ENCODE results near the gene PDZRN3. TPM values are rescaled to one million over a fixed set of nuclear protein-coding genes. Genes with fewer than 3 reads are reported as not detected.

The PDZRN3 gene
- total and polyA plus RNA-seq, 3 experiments from 2014 or later: not detected

GRCh38 chr3:73449774-73450173, 175.0 kb downstream of the PDZRN3 start:
- H3K4me1 Mint-ChIP-seq: no peaks in the 10 kb centered on the region
- H3K4me1 ChIP-seq (ENCODE audit: insufficient read depth, low read length): no peaks in the 10 kb centered on the region
- H3K9me3 Mint-ChIP-seq: peaks cover 0 to 5% (median 0%) of the 10 kb centered on the region in 5 donors
- DNase-seq: no peak
- no peaks in the 10 kb centered on the region for H3K27me3 ChIP-seq (ENCODE audit: insufficient read depth, low read length, poor library complexity, severe bottlenecking)
- no peak overlapping the region for H3K4me3 ChIP-seq (ENCODE audit: low read length)
- no peak overlapping the region for H3K27ac Mint-ChIP-seq
- H3K27me3 Mint-ChIP-seq: peaks cover 0 to 1% of the 10 kb centered on the region in 2 donors
- H3K9me3 ChIP-seq (ENCODE audit: low read length): no peaks in the 10 kb centered on the region
- H3K27ac ChIP-seq (ENCODE audit: low read depth, low read length): no peak overlapping the region
- no peaks in the 10 kb centered on the region for H3K36me3 ChIP-seq (ENCODE audit: insufficient read depth, low read length)
- no peaks in the 10 kb centered on the region for H3K36me3 Mint-ChIP-seq
- ChIA-PET CTCF (no interaction called here), POLR2A (no interaction called here)
- H3K4me3 Mint-ChIP-seq: no peak overlapping the region

- H3K4me1 ChIP-seq (ENCODE audit: insufficient read depth, low read length): no peaks in the 10 kb centered on the region
- H3K4me3 Mint-ChIP-seq: no peak overlapping the region
Measured at GRCh38 chr3:73448761-73449301, 175.9 kb downstream of the PDZRN3 start.

GRCh38 chr3:73448041-73448440, 176.7 kb downstream of the PDZRN3 start:
- H3K4me3 Mint-ChIP-seq: no peak overlapping the region
- H3K27me3 Mint-ChIP-seq: peaks cover 0 to 1% of the 10 kb centered on the region in 2 donors
- no peak overlapping the region for H3K27ac ChIP-seq (ENCODE audit: low read depth, low read length)
- no peaks in the 10 kb centered on the region for H3K36me3 ChIP-seq (ENCODE audit: insufficient read depth, low read length)
- peaks cover 0 to 7% (median 0%) of the 10 kb centered on the region in 5 donors for H3K9me3 Mint-ChIP-seq
- H3K9me3 ChIP-seq (ENCODE audit: low read length): no peaks in the 10 kb centered on the region
- H3K4me3 ChIP-seq (ENCODE audit: low read length): no peak overlapping the region
- ChIA-PET CTCF (no interaction called here), POLR2A (no interaction called here)
- no peaks in the 10 kb centered on the region for H3K27me3 ChIP-seq (ENCODE audit: insufficient read depth, low read length, poor library complexity, severe bottlenecking)
- H3K4me1 Mint-ChIP-seq: no peaks in the 10 kb centered on the region
- no peaks in the 10 kb centered on the region for H3K36me3 Mint-ChIP-seq
- no peak overlapping the region for H3K27ac Mint-ChIP-seq
- H3K4me1 ChIP-seq (ENCODE audit: insufficient read depth, low read length): no peaks in the 10 kb centered on the region
- no peak for DNase-seq

More at GRCh38 chr3:73448761-73449301, 175.9 kb downstream of the PDZRN3 start:
- Mint-ChIP-seq H3K27ac (no peak overlapping the region), H3K27me3 (peaks cover 0 to 1% of the 10 kb centered on the region in 2 donors), H3K4me1 (no peaks in the 10 kb centered on the region), H3K36me3 (no peaks in the 10 kb centered on the region), H3K9me3 (peaks cover 0 to 5% (median 0%) of the 10 kb centered on the region in 5 donors)
- no peak for DNase-seq
- ChIA-PET CTCF (no interaction called here), POLR2A (no interaction called here)
- H3K36me3 ChIP-seq (ENCODE audit: insufficient read depth, low read length): no peaks in the 10 kb centered on the region
- no peaks in the 10 kb centered on the region for H3K27me3 ChIP-seq (ENCODE audit: insufficient read depth, low read length, poor library complexity, severe bottlenecking)
- H3K9me3 ChIP-seq (ENCODE audit: low read length): no peaks in the 10 kb centered on the region
- H3K27ac ChIP-seq (ENCODE audit: low read depth, low read length): no peak overlapping the region
- no peak overlapping the region for H3K4me3 ChIP-seq (ENCODE audit: low read length)

GRCh38 chr3:73447111-73447510, 177.6 kb downstream of the PDZRN3 start:
- peaks cover 0 to 7% (median 0%) of the 10 kb centered on the region in 5 donors for H3K9me3 Mint-ChIP-seq
- no peaks in the 10 kb centered on the region for H3K36me3 Mint-ChIP-seq
- H3K27me3 ChIP-seq (ENCODE audit: insufficient read depth, low read length, poor library complexity, severe bottlenecking): no peaks in the 10 kb centered on the region
- H3K4me1 Mint-ChIP-seq: no peaks in the 10 kb centered on the region
- peaks cover 0 to 3% of the 10 kb centered on the region in 2 donors for H3K27me3 Mint-ChIP-seq
- H3K4me1 ChIP-seq (ENCODE audit: insufficient read depth, low read length): no peaks in the 10 kb centered on the region
- no peak overlapping the region for H3K4me3 ChIP-seq (ENCODE audit: low read length)
- ChIA-PET CTCF (no interaction called here), POLR2A (no interaction called here)
- H3K27ac Mint-ChIP-seq: no peak overlapping the region
- H3K27ac ChIP-seq (ENCODE audit: low read depth, low read length): no peak overlapping the region
- no peak overlapping the region for H3K4me3 Mint-ChIP-seq
- no peak for DNase-seq
- H3K36me3 ChIP-seq (ENCODE audit: insufficient read depth, low read length): no peaks in the 10 kb centered on the region
- no peaks in the 10 kb centered on the region for H3K9me3 ChIP-seq (ENCODE audit: low read length)

GRCh38 chr3:73446467-73447110, 178.2 kb downstream of the PDZRN3 start:
- no peaks in the 10 kb centered on the region for H3K27me3 ChIP-seq (ENCODE audit: insufficient read depth, low read length, poor library complexity, severe bottlenecking)
- H3K4me1 ChIP-seq (ENCODE audit: insufficient read depth, low read length): no peaks in the 10 kb centered on the region

GRCh38 chr3:73442886-73443285, 181.9 kb downstream of the PDZRN3 start:
- no peak overlapping the region for H3K27ac ChIP-seq (ENCODE audit: low read depth, low read length)
- no peaks in the 10 kb centered on the region for H3K36me3 ChIP-seq (ENCODE audit: insufficient read depth, low read length)
- H3K4me3 Mint-ChIP-seq: no peak overlapping the region
- H3K4me3 ChIP-seq (ENCODE audit: low read length): no peak overlapping the region
- no peaks in the 10 kb centered on the region for H3K27me3 ChIP-seq (ENCODE audit: insufficient read depth, low read length, poor library complexity, severe bottlenecking)
- H3K9me3 Mint-ChIP-seq: peaks cover 0 to 9% (median 0%) of the 10 kb centered on the region in 5 donors
- no peaks in the 10 kb centered on the region for H3K4me1 ChIP-seq (ENCODE audit: insufficient read depth, low read length)
- POLR2A ChIA-PET: no interaction called here
- CTCF ChIA-PET: no interaction called here
- DNase-seq: no peak
- peaks cover 0 to 4% of the 10 kb centered on the region in 2 donors for H3K27me3 Mint-ChIP-seq
- H3K9me3 ChIP-seq (ENCODE audit: low read length): no peaks in the 10 kb centered on the region
- no peak overlapping the region for H3K27ac Mint-ChIP-seq
- H3K36me3 Mint-ChIP-seq: no peaks in the 10 kb centered on the region
- no peaks in the 10 kb centered on the region for H3K4me1 Mint-ChIP-seq

More at GRCh38 chr3:73446467-73447110, 178.2 kb downstream of the PDZRN3 start:
- no peak overlapping the region for H3K4me3 ChIP-seq (ENCODE audit: low read length)
- Mint-ChIP-seq H3K36me3 (no peaks in the 10 kb centered on the region), H3K4me3 (no peak overlapping the region), H3K4me1 (no peaks in the 10 kb centered on the region), H3K27me3 (peaks cover 0 to 4% of the 10 kb centered on the region in 2 donors), H3K27ac (no peak overlapping the region), H3K9me3 (peaks cover 0 to 7% (median 0%) of the 10 kb centered on the region in 5 donors)
- DNase-seq: no peak
- H3K27ac ChIP-seq (ENCODE audit: low read depth, low read length): no peak overlapping the region
- CTCF ChIA-PET: no interaction called here
- POLR2A ChIA-PET: no interaction called here
- no peaks in the 10 kb centered on the region for H3K36me3 ChIP-seq (ENCODE audit: insufficient read depth, low read length)
- H3K9me3 ChIP-seq (ENCODE audit: low read length): no peaks in the 10 kb centered on the region

- Mint-ChIP-seq H3K27me3 (peaks cover 0 to 4% of the 10 kb centered on the region in 2 donors), H3K4me1 (no peaks in the 10 kb centered on the region), H3K9me3 (peaks cover 0 to 12% (median 0%) of the 10 kb centered on the region in 5 donors), H3K36me3 (no peaks in the 10 kb centered on the region), H3K4me3 (no peak overlapping the region), H3K27ac (no peak overlapping the region)
- Histone ChIP-seq H3K9me3 (ENCODE audit: low read length) (no peaks in the 10 kb centered on the region), H3K4me3 (ENCODE audit: low read length) (no peak overlapping the region), H3K36me3 (ENCODE audit: insufficient read depth, low read length) (no peaks in the 10 kb centered on the region), H3K4me1 (ENCODE audit: insufficient read depth, low read length) (no peaks in the 10 kb centered on the region), H3K27me3 (ENCODE audit: insufficient read depth, low read length, poor library complexity, severe bottlenecking) (no peaks in the 10 kb centered on the region), H3K27ac (ENCODE audit: low read depth, low read length) (no peak overlapping the region)
- ChIA-PET POLR2A (no interaction called here), CTCF (no interaction called here)
- DNase-seq: no peak
Measured at GRCh38 chr3:73442152-73442551, 182.6 kb downstream of the PDZRN3 start.

- Mint-ChIP-seq H3K27me3 (peaks cover 0 to 4% of the 10 kb centered on the region in 2 donors), H3K36me3 (no peaks in the 10 kb centered on the region), H3K9me3 (peaks cover 0 to 5% (median 0%) of the 10 kb centered on the region in 5 donors), H3K27ac (no peak overlapping the region), H3K4me3 (no peak overlapping the region), H3K4me1 (no peaks in the 10 kb centered on the region)
- no peaks in the 10 kb centered on the region for H3K36me3 ChIP-seq (ENCODE audit: insufficient read depth, low read length)
- H3K27me3 ChIP-seq (ENCODE audit: insufficient read depth, low read length, poor library complexity, severe bottlenecking): no peaks in the 10 kb centered on the region
- H3K4me1 ChIP-seq (ENCODE audit: insufficient read depth, low read length): no peaks in the 10 kb centered on the region
- ChIA-PET POLR2A (no interaction called here), CTCF (no interaction called here)
- no peak overlapping the region for H3K27ac ChIP-seq (ENCODE audit: low read depth, low read length)
- no peak overlapping the region for H3K4me3 ChIP-seq (ENCODE audit: low read length)
- no peaks in the 10 kb centered on the region for H3K9me3 ChIP-seq (ENCODE audit: low read length)
- no peak for DNase-seq
Measured at GRCh38 chr3:73437828-73438227, 186.9 kb downstream of the PDZRN3 start.

Measured in CD8-positive, alpha-beta memory T cell (primary cell).